Inflammatory macrophage (primary cell): ENCODE measurements around the gene TREML2.
A peak's percentile ranks its signal among the peaks of the same experiment; 100 is the strongest.
"Not testable (repeated sequence)": the region's sequence is repeated elsewhere in the genome, so short reads cannot be mapped to it uniquely, and the experiment has no call there.

Source experiments
- DNase-seq, 2 donors: peaks; one replicate each; pipeline ENCODE4 v3.0.0-alpha.2; 2020 to 2022

TREML2 gene

DNA sequence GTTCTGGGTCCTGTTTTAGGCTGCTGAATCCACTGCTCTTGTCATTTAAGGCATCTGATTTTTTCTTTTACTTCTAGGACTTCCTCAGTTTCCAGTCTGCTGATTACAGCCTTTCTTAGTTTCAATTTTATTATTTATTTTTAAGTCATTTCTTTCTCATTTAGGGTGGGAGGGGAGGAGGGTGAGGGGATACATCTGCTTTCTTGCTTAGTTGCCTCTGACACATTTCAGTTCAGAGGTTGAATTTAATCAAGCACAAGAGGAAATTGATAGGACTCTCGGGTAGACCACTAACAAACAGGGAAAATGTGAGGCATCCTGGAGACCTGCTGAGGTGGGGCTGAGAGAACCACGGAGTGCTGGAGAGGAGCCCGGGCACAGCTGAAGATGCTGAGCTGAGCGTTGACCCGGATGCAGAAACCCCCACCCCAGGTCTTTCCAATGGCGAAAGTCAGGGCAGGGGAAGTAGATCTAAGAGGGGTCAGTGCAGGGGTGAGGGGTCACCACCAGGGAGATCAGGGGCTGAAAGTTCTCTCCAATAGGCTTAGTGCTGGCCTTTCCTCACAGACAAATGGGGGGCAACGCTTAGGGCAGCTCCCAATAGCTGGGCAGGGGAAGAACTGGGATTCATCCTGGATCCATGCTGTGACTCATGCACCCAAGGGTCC is 7.6 kb upstream of the TREML2 start:
- DNase-seq: no peak

DNA sequence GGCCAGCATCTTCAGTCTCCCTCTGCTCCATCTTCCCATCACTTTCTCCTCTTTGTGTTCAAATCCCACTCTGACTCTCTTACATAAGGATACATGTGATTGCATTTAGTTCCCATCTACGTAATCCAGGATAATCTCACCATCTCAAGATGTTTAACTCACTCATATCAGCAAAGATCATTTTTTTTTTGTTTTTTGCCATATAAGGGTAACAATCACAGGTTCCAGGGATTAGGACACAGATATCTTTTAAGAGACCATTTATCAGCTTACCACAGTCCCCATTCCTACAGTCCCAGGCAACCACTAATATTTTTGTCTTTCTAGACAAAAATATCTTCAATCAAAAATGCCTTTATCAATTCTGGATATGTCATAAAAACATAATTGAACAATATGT is 3.2 kb upstream of the TREML2 start:
- DNase-seq: no peak

DNA sequence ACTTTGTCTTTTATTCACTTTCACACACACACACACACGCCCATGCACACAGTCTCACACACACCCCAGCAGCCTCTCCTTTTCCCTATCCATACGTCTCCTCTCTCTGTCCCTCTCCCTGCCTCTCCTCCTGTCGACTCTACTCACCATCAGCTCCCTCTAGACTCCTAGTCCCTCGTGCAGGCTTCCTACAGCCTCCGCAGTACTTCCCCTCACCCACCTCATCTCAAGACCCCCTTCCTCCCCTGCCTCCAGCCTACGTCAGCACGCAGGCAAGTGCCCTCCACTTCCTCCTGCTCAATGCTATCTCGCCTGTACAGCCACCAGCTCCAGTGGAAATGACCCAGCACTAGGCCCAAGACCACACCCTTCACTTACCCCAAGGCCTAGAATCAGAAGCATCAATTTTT is 820 bp upstream of the TREML2 start:
- DNase-seq: peak; percentile 17 to 49

DNA sequence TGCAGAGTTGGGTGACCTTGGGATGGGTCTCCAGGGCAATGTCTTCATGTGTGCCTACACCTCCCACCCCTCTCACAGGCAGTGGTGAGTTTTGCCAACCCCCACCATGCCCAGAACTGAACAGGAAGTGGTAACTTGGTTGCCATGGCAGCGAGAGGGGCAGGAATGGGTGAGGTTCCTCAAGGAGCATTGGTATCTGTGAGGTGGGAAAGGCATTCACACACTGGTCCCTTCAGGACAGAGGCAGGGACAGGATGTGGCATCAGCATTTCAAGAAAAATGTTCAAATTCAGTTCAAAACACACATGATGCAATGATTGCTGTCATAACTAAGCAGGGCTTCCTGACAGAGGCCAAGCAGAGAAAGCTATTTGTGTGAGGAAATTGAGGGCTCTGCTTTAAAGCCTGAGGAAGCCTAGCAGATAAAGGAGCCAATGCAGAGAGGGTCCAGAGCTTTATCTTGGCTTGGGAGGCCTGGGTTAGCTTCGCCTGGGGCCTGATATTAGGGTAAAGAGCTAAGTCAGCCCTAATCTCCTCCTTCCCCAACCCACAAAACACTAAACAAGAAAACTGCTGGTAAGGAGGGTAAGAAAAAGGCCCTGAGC is 551 bp downstream of the TREML2 start:
- peak; percentile 68 to 83 for DNase-seq

DNA sequence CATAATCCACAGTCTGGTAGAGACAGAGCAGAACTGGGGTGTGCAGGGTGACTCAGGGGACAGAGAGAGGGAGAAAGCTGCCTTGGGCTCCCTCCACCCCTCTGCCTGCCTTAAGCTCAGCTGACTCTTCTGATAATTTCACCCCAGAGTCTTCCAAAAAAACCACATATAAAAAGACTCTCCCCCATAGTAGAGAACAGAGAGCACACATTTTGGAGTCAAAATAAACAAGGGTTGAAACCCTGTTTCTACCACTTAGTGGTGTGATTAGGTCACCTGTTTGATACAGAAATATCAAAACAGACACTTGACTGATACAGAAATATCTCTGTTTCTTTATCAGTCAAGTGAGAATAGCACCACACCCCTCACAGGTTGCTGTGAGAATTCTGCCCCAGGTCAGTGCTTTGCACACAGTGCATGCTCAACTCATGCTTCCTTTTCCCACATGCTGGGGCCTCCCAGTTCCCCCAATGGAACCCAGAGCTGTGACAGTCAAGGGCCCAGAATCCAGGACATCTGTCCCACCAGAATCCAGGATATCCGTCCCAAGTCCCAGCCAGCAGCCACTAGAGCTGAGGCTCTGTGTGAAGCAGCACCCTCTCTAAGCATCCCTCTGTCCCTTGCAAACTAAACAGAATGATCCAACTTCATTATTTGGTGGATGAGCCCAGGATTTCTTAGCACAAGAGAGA is 1.2 kb downstream of the TREML2 start:
- DNase-seq: no peak

DNA sequence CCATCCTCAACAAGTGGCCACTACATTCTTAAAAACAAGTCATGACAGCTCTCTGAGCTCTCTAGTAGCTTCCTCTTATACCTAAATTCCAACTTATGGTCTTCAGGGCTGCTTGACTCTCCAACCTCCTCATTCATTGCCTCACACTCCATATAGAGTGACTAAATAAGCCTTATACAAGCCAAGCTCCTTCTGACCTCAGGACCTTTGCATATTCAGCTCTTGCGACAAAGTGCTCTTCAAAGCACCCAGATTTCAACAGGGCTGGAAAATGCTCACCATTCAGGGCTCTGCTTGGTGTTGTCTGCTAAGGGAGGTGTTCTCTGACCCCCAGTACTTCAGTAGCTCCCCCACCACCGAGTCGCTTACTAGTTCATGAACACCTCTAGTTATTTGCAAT is 3.7 kb downstream of the TREML2 start:
- peak; percentile 21 to 29 for DNase-seq

DNA sequence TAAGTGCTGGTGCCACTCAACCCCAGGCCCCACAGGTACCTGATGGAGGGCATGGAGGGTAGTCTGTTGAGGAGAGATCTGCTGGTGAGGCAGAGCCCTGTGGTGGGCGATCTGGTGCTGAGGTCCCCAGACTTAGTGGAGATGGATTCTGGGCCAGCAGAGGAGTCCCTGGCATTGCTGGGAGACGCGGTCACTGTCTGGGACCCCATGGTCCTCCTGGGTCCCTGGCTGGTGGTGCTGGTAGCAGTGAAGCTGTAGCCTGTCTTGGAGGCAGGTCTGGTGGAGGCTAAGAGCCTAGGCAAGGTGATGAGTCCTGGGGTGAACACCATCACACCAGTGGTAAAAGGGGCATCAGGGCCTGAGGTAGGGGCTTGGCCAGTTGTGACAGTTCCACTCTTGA is 6.6 kb downstream of the TREML2 start:
- DNase-seq: no peak

DNA sequence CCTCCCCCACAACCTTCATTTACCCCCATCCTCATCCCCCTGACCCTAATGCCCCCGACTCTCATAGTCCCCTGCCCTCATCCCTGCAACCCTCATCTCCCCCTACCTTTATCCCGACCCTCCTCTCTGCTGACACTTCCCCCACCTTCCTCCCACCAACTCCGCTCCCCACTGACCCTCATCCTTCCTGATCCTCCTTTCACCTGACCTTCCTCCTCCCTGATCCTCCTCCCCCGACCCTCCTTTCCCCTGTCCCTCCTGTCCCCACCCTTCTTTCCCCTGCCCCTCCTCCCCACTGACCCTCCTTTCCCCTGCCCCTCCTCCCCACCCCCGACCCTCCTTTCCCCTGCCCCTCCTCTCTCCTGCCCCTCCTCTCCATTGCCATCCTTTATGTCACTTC is 7.1 kb downstream of the TREML2 start:
- no peak for DNase-seq

DNA sequence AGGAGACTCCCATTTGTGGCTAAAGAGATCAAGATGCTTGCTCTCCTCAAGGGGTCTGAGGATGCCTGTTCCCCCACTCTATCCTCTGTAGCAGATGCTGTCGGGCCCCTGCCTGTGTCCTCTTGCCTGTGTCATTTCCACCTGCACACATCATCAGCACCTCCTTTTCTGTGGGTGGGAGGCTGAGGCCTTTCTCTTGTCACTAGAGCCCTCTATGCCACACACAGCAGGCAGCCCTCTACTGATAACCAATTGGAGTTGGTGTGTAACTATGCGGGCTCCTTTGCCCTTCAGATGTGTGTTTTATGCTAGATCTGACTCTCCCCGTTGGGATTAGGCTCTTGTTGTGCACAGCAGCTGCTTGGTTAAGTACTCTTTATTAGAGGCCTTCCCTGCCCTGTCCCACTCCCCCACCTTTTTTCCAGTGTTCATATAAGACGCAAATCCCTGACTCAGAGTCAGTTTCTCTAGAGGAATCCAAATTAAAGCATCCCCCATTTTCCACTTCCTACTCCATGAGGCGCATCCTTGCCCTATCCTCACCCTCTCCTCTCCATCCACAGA is 7.7 kb downstream of the TREML2 start:
- no peak for DNase-seq

DNA sequence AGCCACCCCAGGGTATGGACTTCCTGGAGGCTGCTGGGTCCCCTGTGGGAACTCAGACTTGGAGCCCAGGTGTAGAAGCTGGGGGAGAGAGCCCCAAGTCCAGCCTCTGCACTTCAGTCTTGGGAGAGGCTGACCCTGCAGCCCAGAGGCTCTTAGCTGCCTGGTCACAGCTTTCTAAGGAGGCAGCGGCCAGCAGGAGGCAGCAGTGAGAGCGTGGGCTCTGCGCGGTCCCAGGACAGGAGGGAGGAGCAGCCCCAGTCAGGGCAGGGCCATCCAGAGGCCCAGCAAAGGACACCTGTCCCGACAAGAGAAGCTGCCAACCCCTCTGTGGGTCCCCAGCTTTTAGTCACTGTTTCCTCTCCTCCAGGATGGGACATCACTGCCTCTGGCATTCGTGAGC is 9.4 kb downstream of the TREML2 start:
- DNase-seq: peak; percentile 32 to 70

DNA sequence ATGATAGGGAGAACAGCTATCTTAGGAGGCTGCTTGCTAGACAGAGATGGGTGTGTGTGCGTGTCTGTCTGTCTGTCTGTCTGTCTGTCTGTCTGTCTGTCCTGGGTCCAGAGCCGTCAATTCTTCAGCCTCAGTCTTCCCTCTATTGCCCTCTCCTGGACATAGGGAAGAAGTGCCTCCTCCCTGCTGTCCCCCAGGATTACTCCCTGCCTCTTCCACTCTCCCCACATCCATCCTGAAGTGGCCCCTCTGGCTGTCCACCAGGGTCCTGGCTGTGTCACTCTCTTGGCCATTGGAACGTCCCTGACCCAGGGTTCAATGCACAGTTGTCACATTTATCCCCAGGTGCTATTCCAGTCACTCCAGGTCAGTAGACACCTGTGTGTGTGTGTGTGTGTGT is 10.2 kb downstream of the TREML2 start:
- DNase-seq: no peak

DNA sequence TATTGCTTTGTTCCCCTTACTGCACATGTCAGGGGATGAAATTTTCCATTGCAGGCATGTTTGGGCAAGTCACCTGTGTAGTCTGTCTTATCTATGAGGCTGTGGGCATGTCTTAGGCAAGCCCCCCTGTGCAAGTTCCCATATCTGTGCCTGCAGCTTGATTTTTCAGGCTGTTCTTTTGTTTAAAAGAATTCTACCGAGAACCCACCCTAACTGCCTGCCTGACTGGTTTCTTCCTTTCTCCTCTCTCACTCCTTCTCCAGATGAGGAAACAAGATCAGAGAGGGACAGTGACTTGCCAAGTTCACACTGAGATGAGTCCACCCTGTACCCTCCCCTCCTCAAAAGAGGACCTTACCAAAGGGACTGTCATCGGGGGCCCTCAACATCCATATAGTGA is 11.0 kb downstream of the TREML2 start:
- DNase-seq: no peak

DNA sequence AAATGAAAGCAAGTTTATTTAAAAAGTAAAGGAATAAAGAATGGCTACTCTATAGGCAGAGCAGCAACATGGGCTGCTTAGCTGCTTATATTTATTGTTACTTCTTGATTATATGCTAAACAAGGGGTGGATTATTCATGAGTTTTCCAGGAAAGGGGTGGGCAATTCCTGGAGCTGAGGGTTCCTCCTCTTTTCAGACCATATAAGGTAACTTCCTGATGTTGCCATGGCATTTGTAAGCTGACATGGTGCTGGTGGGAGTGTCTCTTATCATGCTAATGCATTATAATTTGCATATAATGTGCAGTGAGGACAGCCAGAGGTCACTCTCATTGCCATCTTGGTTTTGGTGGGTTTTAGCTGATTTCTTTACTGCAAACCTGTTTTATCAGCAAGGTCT is 11.9 kb downstream of the TREML2 start:
- not testable (repeated sequence) for DNase-seq

DNA sequence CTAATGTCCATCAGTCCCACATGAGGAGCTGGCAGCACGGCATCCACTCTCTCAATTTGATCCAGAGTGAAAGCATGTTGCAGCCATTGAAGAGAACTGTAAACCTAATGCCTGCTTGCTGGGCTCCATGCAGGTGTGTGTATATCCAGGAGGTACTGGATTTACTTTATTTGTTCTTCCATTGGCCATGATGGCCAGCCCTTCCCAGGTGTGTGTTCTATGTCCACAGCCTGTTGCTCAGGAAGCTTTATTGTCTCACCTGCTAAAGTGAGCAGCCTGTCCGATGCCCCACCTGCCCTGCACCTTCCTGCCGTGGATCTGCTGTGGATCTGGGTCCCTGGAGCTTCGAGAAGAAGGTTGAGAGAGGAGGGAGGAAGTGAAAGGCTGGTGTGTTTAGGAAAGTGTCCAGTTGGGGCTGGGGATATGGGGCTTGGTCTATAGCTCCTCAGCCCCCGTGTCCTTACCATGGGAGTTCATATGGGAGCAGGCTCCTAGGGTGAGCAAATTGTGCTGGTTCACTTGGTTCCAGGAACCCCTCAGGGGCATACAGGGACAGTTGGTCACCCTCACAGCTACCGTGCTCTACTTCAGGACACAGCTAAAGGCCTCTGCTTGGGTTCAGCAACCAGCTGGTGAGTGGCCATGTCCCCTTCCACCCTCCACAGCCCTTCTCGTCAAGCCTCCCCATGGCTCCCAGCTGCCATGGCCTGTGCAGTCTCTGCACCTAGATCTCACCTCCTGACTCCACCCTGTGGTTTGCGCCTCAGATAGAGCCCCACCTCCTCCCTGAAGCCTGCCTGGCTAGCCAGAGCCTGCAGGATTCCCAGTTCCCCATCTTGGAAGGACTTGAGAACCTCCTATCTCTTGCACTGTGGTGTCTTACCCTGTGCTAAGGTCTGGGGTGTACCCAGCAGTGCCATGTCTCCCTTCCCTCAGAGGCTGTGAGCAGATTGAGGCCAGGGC is 12.7 kb downstream of the TREML2 start:
- DNase-seq: no peak

DNA sequence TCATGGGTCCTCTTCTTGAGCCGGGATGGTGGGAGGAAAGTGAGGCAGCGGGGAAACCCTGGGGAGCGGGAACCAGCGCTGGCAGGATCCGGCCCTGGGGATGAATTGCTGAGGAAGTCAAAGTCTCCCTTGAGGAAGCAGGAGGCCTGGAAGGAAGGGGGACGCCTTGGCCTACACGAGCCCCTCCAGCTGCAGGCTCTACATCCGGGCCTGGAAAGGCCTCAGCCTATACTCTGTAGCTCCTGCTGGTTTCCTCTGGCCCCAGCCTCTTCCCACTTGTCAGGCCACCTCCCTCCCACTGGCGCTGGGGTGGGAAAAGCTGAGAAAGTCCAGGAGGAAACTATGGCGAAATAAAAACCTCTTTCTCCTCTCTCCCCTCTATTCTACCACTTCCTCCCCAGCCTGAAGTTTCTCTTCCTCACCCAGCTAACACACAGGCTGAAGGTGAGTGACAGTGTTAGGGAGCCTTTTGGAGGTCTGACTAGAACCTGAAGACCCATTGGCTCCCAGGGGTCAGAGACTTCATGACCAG is 14.9 kb downstream of the TREML2 start:
- DNase-seq: peak in 1 of 2 donors; percentile 38

DNA sequence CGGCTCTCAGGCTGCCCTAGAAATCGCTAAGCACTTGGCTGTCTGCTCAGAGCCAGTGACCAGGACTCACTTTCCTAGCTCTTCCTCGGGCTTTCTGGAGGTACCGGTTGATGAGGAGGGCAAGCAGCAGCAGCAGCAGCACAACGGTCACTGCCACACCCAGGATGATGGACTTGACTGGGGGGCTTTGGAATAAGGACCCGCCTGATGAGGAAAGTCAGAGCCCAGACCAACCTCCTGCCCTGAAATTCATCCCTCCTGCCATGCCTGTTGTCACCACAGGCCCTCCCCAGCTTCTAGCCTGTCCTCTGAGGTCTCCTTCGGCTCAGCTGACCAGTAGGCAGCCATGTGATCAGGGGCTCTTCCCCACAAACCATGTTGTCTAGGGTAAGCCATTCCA is 16.2 kb downstream of the TREML2 start:
- no peak for DNase-seq

DNA sequence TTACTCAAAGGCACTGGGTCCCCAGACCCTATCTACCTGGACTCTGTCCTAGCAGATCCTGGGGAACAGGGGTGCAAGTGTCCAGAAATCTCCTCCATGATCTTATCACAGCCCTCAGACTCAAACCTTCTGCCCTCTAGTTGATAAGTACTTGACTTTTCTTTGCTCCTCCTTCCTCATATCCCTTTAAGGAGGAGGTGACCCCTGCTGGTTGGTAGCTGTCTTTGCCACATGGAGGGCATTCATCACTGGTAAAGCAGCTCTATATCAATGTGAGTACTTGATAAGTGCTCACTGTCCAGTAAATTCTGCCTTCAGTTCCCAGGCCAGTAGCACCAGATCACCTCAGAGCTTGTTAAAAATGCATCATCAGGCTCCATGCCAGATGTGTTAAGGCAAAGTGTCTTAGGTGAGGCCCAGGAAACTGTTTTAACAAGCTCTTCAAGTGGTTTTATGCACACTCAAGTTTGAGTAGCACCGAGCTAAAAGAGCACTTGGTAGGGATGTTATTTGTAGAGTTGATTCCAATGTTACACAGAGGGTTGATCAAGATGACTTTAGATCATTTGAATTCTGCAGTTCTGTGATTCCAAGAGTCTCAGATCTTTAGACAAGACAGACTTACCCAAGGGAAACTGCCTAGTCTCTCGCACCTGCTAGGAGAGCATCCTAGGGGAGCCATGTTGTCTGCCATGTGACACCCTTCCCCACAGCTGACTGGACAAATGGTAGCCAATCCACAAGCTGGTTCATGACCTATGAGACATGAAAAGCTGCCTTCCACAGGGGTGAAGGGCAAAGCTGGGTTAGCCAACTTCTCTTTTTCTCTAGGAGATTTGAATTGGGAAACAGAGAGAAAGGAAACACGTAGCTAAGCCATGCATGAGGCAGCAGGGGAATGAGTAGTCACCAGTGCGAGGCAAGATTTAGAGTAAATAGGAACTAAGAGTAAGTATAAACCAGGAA is 18.6 kb downstream of the TREML2 start:
- peak; percentile 96 to 98 for DNase-seq

DNA sequence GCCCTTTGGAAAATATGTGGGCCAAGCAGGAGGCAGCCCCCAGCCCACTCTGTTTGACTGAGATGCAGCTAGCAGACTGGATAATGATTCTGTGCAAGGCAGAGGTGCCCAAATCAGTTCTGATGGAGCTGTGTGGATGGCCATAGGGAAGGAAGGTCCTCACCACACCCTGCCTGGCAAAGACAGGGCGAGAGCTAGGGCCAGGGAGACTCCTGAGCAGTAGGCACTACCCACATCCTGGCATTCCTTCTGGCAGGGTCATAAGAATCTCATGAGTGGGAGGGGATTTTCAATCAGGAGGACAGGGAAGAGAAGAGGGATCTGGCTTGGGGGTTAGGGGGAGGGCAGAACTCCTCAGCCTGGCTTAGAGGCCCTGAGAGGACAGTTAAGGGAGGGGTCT is 19.4 kb downstream of the TREML2 start:
- no peak for DNase-seq

DNA sequence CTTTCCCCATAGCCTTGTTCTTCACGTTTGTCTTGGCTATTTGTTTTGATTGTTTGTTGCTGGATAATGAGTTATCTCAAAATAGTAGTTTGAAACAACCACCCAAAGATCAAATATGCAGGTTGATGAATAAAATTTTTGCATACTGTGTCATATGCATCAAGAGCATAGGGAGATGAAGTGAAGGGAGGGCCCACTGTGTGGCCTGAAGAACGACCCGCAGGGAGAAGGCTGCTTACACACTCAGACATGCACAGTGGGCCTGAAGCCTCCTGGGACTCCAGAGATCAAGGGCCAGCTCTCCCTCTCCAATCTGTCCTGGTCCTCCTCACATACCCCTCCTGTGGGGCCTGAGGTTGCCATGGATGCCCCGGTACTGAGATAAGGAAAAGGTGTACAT is 21.8 kb downstream of the TREML2 start:
- no peak for DNase-seq

DNA sequence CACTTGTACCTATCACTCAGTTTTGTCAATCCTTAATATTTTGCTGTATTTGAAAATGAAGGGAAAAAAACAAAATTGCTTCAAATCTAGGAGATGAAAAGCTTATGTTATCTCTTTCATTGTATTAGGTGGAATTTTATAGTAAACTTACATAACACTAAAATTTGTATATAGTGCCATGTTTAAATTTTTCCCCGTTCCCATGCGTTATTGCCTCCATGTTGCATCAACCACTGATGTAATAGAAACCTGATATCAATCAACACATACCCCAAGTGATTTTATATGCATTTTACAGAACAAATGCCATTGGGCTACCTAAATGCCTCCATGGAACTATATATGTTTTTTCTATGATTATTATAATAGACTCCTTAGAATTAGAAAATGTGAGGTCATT is 23.3 kb downstream of the TREML2 start:
- DNase-seq: no peak

DNA sequence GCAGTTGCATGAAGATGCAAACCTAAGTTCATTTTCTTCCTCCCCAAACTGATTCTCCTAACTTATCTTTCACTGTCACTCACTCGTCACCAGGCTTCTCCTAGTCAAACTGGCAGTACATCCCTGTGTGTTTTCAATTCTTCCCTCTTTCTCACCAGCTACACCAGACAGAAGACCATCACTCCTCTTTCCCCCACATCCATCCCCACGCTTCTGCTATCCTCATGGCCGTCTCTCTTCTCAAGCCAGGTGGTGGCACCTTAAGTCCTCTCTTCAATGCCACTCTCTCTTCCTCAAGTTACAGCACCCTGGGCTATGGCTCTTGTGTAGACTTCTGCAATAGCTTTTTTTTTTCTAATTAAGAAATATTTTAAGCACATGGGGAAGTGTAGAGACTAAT is 23.7 kb downstream of the TREML2 start:
- DNase-seq: no peak
